ENCODE measurements around the gene CD7. TPM values are rescaled to one million over a fixed set of nuclear protein-coding genes. Genes with fewer than 3 reads are reported as not detected.

Gene CD7
- total and polyA plus RNA-seq, 10 donors = 14.8 to 60.1 (median 24.3) TPM

DNA sequence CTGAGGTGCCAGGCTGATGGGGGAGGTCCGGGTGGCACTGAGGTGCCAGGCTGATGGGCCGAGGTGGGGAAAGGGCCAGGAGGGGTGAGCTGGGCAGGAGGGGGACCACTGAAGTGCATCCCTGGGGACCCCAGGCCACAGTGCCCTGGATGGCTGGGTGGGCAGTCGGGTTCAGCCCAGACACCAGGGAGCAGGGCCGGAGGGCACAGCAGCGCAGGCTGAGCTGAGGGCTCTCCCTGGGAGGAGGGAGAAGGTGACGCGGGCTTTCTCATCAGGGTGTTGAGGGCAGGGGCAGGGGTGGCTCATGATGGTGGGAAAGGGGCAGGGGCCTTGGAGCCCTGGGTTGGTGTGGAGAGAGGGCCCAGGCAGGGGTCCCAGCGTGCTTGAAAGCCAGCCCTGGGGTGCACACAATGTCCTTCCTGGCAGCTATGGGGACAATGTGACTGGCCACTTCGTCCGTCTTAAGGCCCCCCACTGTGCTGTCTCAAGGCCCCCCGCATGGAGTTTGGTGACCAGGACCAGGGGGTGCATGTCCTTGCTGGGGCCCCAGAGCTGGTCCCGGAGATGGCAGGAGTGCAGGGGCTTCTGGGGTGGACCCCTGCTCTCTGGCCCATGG is 16.0 kb downstream of the CD7 start:
- H3K4me3 ChIP-seq = peak overlapping the region in 1 of 8 donors; percentile 4
- H3K9me3 ChIP-seq = no peaks in the 10 kb centered on the region
- no peak for DNase-seq
- H3K27ac ChIP-seq = peak overlapping the region in 5 of 8 donors; percentile 38 to 100 (median 96)
- intact Hi-C loops (cut with DNase I; ENCODE audit: low total_unique reads) = no loop called here
- TF ChIP-seq POLR2A (IDR thresholded peaks at IDR 0.05) = no peak
- TF ChIP-seq, protein P1, sequence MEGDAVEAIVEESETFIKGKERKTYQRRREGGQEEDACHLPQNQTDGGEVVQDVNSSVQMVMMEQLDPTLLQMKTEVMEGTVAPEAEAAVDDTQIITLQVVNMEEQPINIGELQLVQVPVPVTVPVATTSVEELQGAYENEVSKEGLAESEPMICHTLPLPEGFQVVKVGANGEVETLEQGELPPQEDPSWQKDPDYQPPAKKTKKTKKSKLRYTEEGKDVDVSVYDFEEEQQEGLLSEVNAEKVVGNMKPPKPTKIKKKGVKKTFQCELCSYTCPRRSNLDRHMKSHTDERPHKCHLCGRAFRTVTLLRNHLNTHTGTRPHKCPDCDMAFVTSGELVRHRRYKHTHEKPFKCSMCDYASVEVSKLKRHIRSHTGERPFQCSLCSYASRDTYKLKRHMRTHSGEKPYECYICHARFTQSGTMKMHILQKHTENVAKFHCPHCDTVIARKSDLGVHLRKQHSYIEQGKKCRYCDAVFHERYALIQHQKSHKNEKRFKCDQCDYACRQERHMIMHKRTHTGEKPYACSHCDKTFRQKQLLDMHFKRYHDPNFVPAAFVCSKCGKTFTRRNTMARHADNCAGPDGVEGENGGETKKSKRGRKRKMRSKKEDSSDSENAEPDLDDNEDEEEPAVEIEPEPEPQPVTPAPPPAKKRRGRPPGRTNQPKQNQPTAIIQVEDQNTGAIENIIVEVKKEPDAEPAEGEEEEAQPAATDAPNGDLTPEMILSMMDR (IDR thresholded peaks at IDR 0.05 in 8 of 11, conservative IDR thresholded peaks at IDR 0.05 in 3 of 11) = no peak
- no peak for TF ChIP-seq POLR2AphosphoS5 (IDR thresholded peaks at IDR 0.05)
- H3K36me3 ChIP-seq = no peaks in the 10 kb centered on the region
- peaks cover 23 to 99% (median 77%) of the 10 kb centered on the region in 6 donors for H3K4me1 ChIP-seq
- 82 to 90% (median 89%) methylated on average over 9 to 12 of the region's 12 CpGs for WGBS, 5 donors
- H3K27me3 ChIP-seq (replicated peaks in 1 of 7) = peaks cover 0 to 28% (median 7%) of the 10 kb centered on the region in 7 donors

DNA sequence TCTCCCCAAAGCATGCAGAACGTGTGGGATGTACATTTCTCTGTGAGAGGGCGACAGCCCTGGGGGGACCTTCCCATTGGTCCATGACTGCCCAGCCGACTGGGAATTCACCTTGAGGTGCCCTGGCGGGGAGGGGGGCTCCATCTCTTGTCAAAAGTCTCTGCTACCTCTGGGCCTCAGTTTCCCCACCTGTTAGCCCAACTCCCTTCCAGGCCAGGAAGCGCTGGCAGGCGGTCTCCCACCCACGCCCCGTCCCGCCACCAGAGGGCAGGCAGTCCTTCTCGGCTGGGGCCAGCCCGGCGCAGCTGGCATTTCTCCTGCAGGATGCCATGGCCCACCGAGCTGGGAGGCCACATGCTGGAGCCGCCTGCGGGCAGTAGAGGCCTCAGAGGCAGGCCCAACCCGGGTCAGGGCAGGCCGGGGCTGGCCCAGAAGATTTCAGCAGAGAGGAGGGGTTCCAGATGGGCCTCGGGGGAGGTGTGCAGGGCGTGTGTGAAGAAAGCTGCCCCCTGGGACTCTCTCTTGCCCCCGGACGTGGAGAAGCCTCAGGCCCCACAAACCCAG is 16.6 kb downstream of the CD7 start:
- Histone ChIP-seq H3K4me1 (peaks cover 23 to 100% (median 80%) of the 10 kb centered on the region in 6 donors), H3K27me3 (replicated peaks in 1 of 7) (peaks cover 0 to 28% (median 7%) of the 10 kb centered on the region in 7 donors), H3K27ac (peak overlapping the region in 5 of 8 donors; percentile 38 to 100 (median 96)), H3K9me3 (no peaks in the 10 kb centered on the region), H3K4me3 (peak overlapping the region in 1 of 8 donors; percentile 4), H3K36me3 (no peaks in the 10 kb centered on the region)
- TF ChIP-seq, protein P1 (IDR thresholded peaks at IDR 0.05 in 8 of 11, conservative IDR thresholded peaks at IDR 0.05 in 3 of 11) = peak; percentile 67 to 92 (median 88)
- TF ChIP-seq POLR2A (IDR thresholded peaks at IDR 0.05) = no peak
- TF ChIP-seq POLR2AphosphoS5 (IDR thresholded peaks at IDR 0.05) = peak; percentile 70 to 87 (median 70)
- intact Hi-C loops (cut with DNase I; ENCODE audit: low total_unique reads) = no loop called here
- peak; percentile 96 for DNase-seq
- 15 to 31% (median 28%) methylated on average over 15 to 21 of the region's 21 CpGs for WGBS, 5 donors

DNA sequence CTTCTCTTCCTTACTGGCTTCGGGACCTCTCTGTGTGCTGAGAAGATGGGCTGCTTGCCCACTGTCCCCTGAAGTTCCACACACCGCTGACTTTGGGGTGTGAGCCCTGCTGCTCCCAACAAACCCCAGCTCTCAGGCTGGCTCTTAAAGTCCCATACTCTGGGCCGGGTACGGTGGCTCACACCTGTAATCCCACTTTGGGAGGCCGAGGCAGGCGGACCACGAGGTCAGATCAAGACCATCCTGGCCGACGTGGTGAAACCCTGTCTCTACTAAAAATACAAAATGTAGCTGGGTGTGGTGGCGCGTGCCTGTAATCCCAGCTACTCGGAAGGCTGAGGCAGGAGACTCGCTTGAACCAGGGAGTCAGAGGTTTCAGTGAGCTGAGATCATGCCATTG is 17.2 kb downstream of the CD7 start:
- Histone ChIP-seq H3K4me3 (no peak overlapping the region), H3K27me3 (replicated peaks in 1 of 7) (peaks cover 0 to 28% (median 7%) of the 10 kb centered on the region in 7 donors), H3K36me3 (no peaks in the 10 kb centered on the region), H3K9me3 (no peaks in the 10 kb centered on the region), H3K4me1 (peaks cover 23 to 100% (median 80%) of the 10 kb centered on the region in 6 donors), H3K27ac (peak overlapping the region in 3 of 8 donors; percentile 96 to 100 (median 97))
- TF ChIP-seq POLR2AphosphoS5 (IDR thresholded peaks at IDR 0.05) (no peak), POLR2A (IDR thresholded peaks at IDR 0.05) (no peak)
- TF ChIP-seq, protein P1 (IDR thresholded peaks at IDR 0.05 in 8 of 11, conservative IDR thresholded peaks at IDR 0.05 in 3 of 11) = no peak
- DNase-seq = peak; percentile 68
- intact Hi-C loops (cut with DNase I; ENCODE audit: low total_unique reads) = no loop called here
- 90 to 99% (median 93%) methylated on average over 13 of the region's 13 CpGs for WGBS, 5 donors

DNA sequence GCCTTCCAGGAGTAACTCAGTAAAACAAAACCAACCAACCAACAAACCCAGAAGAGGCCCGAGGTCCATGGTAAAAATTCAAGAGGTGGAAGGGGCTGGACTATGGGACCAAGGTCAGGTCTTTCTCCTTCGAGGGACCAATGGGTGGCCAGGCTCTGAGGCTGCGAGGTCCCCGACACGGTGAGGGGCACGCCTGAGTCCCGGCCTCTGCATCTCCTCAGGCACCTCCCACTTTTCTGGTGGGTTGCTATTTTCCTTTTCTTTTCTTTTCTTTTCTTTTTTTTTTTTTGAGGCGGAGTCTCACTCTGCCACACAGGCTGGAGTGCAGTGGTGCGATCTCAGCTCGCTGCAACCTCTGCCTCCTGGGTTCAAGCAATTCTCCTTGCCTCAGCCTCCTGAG is 18.0 kb downstream of the CD7 start:
- peaks cover 0 to 28% (median 7%) of the 10 kb centered on the region in 7 donors for H3K27me3 ChIP-seq (replicated peaks in 1 of 7)
- WGBS, 5 donors = 74 to 87% (median 85%) methylated on average over 10 of the region's 10 CpGs
- H3K36me3 ChIP-seq = no peaks in the 10 kb centered on the region
- H3K4me3 ChIP-seq = peak overlapping the region in 1 of 8 donors; percentile 70
- intact Hi-C loops (cut with DNase I; ENCODE audit: low total_unique reads) = no loop called here
- TF ChIP-seq, protein P1 (IDR thresholded peaks at IDR 0.05 in 8 of 11, conservative IDR thresholded peaks at IDR 0.05 in 3 of 11) = no peak
- no peak for TF ChIP-seq POLR2A (IDR thresholded peaks at IDR 0.05)
- no peak for TF ChIP-seq POLR2AphosphoS5 (IDR thresholded peaks at IDR 0.05)
- peaks cover 23 to 100% (median 83%) of the 10 kb centered on the region in 6 donors for H3K4me1 ChIP-seq
- H3K9me3 ChIP-seq = no peaks in the 10 kb centered on the region
- peak overlapping the region in 6 of 8 donors; percentile 96 to 100 (median 98) for H3K27ac ChIP-seq
- no peak for DNase-seq

Data from spleen (tissue), 11 donors.